DMS 273 (cell line): ENCODE data around the gene DMPK.
A peak's percentile ranks its signal among the peaks of the same experiment; 100 is the strongest.
"Not testable (repeated sequence)": the region's sequence is repeated elsewhere in the genome, so short reads cannot be mapped to it uniquely, and the experiment has no call there.

Experiments
- DNase-seq: peaks from one replicate; lab custom pipeline; 2025; ENCODE audit not compliant: unreplicated experiment; lab: John Stamatoyannopoulos, UW

DMPK gene

GRCh38 chr19:45752639-45753038, 29.7 kb downstream of the DMPK start:
- no peak for DNase-seq

DNA sequence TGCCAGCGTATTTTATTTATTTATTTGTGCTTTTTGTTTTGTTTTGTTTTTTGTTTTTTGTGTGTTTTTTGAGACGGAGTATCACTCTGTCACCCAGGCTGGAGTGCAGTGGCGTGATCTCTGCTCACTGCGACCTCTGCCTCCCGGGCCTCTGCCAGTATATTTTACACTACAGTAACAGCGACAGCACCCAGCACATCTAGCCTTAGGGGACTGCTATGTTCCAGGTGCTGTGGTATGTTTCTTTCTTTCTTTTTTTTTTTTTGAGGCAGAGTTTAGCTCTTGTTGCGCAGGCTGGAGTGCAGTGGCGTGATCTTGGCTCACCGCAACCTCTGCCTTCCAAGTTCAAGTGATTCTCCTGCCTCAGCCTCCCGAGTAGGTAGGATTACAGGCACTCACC, 30.8 kb downstream of the DMPK start:
- DNase-seq = not testable (repeated sequence)

- no peak for DNase-seq
Measured at GRCh38 chr19:45747513-45747912, 34.8 kb downstream of the DMPK start.

- no peak for DNase-seq
Measured at GRCh38 chr19:45746866-45747265, 35.4 kb downstream of the DMPK start.

DNA sequence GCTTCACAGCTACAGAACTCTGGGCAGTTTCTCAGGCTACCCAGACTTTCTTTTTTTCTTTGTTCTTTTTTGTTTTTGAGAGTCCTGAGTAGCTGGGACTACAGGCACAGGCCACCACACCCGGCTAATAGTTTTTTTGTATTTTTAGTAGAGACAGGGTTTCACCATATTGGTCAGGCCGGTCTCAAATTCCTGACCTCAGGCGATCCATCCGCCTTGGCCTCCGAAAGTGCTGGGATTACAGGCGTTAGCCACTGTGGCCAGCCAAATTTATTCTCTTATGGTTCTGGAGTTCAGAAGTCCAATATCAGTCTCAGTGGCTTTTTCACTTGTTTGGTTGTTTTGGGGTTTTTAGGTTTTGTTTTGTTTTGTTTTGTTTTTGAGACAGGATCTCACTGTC, 36.7 kb downstream of the DMPK start:
- DNase-seq = no peak

- no peak for DNase-seq
Measured at GRCh38 chr19:45742969-45743368, 39.3 kb downstream of the DMPK start.

GRCh38 chr19:45739498-45740439, 42.5 kb downstream of the DMPK start:
- peak; percentile 40 for DNase-seq

DNA sequence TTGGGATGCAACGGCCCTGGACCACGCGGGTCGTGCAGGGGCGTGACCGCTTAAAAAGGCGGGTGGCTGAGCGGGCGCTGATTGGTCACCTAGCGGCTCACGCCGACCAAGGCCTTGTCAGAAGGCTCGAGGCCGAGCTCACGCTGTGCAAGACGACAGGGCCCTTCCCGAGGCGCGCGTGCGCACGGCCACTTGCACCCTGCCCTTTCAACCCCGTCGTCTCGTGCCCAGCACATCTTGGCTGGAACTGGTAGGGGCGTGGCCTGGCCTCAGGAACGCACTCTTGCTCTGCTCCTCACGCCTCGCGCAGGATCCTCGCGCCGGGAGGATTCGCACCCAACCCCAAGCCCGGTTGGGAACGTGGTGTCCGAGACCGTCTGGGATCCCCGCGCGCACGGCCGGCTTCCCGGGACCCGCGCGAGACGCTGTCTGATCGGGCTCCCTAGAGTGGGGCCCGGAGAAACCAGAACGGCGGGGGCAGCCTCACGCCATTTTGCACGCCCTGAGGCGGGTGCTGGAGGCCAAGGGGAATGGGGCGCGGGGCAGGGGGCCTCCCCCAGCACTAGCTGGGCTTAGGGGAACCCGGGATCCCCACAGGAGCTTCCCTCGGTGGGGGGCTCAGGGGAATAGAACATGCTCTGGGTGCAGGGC, 49.0 kb downstream of the DMPK start, which contains the start of gene MEIOSIN:
Gene MEIOSIN (plus strand): TSS at position 280 of the 651 bp plus-strand sequence. CDS start 1,938 bp downstream, outside the sequence.
- no peak for DNase-seq

GRCh38 chr19:45730368-45731288, 51.7 kb downstream of the DMPK start, which contains the start of gene FBXO46:
Gene FBXO46, minus strand, starts transcription at chr19:45730896. Its CDS starts 17,401 bp downstream, at chr19:45713495.
- DNase-seq = peak; percentile 100

DNA sequence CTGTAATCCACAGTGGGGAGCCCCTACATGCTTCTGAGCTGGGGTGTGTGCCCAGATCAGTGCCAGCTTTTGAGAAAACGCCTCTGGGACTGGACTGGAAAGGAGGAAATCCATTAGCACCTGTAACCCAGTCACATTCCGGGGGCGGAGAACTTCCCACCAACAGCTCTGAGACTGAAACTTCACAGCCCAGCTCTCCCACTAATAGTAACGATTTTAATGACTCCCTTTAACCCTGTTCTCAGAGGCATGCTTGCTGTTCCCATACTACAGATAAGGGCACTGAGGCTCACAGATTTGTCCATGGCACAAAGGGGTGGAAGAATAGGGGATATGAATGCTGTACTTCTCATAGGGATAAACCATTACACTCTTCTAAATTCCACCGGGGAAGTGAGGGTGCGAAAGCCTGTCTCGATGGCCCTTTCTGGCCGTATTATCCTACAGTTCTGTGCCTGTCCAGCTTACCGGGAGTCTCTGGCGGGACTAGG, 52.4 kb downstream of the DMPK start:
- DNase-seq = peak; percentile 48

DNA sequence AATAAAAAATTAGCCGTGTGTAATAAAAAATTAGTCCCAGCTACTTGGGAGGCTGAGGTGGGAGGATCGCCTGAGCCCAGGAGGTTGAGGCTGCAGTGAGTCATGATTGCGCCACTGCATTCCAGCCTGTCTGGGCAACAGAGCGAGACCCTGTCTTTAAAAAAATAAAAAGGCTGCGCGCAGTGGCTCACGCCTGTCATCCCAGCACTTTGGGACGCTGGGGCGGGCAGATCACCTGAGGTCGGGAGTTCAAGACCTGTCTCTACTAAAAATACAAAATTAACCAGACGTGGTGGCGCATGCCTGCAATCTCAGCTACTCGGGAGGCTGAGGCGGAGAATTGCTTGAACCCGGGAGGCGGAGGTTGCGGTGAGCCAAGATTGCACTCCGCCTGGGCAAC, 53.6 kb downstream of the DMPK start:
- not testable (repeated sequence) for DNase-seq

DNA sequence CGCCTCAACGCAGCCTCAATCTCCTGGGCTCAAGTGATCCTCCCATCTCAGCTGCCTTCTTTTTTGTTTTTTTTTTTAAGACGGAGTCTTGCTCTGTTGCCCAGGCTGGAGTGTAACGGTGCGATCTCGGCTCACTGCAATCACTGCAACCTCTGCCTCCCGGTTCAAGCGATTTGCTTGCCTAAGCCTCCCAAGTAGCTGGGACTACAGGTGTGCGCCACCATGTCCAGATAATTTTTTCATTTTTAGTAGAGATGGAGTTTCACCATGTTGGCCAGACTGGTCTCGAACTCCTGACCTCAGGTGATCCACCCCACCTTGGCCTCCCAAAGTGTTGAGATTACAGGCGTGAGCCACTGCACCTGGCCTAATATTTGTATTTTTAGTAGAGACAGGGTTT, 62.2 kb downstream of the DMPK start:
- not testable (repeated sequence) for DNase-seq
